ENCODE measurements around the gene PPP4R4.
"Not testable (repeated sequence)": the region's sequence is repeated elsewhere in the genome, so short reads cannot be mapped to it uniquely, and the experiment has no call there.

The PPP4R4 gene

DNA sequence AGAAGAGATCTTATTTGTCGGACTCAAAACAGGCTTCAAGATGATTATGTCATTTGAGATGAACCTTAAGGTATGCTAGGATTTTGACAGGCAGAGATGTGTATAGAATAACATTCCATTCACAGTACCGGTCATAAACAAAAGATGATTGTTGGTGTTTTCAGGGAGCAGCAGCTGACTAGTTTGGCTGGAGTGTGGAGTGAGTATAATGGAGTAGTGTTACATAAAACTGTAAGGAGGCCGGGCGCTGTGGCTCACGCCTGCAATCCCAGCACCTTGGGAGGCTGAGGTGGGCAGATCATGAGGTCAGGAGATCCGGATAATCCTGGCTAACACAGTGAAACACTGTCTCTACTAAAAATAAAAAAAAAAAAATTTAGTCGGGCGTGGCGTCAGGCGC is 95.0 kb downstream of the PPP4R4 start:
- DNase-seq (ENCODE audit: low read depth, low spot score): no peak

DNA sequence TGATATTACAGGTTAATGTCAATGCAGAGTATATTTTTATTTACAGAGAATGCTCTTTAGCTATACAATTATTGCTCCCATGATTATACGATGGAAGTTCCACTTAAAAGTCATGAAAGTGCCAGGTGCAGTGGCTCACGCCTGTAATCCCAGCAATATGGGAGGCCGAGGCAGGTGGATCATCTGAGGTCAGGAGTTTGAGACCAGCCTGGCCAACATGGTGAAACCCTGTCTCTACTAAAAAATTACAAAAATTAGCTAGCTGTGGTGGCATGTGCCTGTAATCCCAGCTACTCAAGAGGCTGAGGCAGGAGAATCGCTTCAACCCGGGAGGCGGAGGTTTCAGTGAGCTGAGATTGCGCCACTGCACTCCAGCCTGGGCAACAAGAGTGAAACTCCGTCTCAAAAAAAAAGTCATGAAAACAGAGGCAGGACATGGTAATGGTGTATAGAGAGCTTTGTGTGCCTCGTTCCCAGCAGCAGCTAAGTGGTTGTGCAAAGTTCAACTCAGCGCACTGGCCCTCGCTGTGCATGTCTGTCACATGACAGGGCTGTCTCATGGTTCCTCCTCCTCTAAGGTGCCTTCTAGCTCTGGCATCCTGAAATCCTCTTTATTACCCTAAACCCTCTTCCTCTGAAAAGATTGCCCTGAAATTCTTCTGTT is 102.9 kb downstream of the PPP4R4 start:
- not testable (repeated sequence) for DNase-seq (ENCODE audit: low read depth, low spot score)

DNA sequence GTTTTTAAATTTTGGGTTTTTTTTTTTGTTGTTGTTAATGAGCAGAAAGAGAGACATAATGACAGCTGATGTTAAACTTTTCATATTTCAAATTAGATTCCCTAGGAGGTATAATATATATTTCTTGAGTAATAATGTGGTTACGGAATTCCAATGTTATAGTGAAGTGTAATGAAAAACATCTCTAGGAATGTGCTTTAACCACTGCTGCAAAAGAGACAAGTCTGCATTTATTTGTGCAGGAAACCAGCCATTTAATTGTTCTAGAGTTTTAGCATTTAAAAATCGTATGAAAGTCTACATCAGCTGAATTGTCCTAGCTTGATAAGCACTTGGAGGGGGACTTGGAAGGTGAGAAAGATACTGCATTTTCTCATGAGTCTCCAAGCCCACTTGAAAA is 104.6 kb downstream of the PPP4R4 start:
- DNase-seq (ENCODE audit: low read depth, low spot score): no peak

DNA sequence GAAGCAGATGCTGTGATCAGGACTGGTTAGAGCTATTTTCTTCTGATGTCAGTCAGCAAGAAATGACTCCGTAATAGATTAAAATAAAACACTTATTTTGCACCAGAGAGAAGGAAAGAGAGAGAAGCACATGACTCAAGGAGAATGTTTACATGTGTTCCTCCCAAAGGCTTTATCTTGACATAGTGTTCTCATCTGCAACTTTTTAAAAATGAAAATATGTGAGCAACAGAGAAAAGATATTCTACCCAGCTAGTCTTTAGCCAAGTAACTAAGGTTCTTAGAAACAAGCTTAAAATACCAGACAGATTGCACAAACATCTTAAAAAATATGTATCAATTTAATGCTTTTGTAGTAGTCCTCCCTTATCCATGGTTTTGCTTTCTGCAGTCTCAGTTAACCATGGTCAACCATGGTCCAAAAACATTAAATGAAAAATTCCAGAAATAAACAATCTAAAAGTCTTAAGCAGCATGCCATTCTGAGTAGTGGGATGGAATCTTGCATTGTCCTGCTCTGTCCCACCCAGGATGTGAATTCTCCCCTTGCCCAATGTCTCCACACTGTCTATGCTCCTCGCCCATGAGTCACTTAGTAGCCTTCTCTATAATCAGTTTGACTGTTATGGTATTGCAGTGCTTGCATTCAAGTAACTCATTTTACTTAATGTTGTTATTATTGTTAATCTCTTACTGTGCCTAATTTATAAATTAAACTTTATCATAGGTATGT is 109.0 kb downstream of the PPP4R4 start:
- no peak for DNase-seq (ENCODE audit: low read depth, low spot score)

DNA sequence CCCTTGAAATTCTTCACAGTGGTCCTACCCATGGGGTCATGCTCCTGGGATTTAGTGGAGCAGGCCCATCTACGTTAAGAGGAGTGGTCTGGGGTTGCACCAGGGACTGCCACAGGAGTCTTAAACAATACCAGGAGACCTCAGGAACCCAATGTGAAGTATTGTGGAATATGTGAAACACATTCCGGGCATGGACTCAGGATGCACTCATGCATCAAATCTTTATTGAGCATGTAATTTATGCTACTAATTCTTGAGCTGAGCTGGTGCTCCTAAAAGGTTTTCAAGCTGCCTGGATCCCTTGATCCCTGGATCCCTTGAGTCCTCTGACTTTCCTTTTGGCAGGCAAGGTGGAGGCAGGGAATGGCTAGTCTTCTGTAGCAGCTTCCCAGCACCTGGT is 110.1 kb downstream of the PPP4R4 start:
- DNase-seq (ENCODE audit: low read depth, low spot score): no peak

DNA sequence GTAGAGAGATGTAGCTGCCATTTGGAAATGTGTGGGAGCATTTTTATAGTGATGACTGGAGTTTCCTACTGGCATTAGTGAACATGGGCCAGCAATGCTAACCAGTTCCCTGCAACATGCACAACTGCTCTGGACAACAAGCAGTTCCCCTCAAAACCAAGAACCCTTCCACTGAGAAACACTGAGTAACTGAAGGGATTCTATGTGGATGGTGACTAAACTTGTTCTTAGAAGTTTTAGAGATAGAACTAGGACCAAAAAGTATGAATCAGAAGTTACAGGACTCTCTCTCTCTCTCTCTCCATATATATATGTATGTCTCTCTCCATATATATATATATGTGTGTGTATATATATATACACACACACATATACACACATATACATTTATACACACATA is 111.0 kb downstream of the PPP4R4 start:
- no peak for DNase-seq (ENCODE audit: low read depth, low spot score)

DNA sequence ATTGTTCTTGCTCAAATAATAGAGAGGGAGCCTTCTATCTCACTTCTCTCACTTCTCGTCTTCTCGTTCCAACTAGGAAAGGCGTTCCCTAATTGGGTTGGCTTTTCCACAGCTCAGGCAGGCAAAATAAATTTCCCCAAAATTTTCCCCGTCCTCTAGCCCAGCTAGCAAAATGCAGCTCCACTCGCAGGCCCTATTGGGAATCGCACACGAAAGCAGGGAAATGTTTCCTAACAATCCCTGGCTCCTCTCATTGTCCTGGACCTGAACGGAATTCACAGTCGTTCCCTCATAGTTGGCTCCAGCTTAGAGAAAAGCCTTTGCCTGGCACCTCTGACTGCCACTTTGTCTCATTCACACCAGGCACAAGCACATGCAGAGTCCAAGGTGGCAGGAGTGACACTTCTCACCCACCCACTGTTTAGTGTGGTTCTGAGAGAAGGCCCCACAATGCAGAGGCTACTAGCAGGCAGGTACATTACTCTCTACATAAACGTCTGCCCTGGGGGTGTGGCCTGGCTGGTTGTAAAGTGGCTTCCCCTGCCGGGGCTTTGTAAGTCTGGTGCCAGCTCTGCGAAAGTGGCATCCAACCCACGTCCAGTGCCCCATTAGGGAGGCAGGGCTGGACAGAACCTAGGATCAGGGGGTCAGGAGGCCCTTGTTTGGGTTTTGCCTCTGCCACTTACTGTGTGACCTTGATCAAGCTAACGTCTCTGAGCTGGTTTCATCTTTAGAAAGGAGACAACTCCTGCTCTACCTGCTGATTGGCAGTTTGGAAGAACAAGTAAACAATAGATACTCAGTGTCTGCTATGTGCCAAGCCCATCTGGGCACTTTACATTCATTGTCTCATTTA is 114.7 kb downstream of the PPP4R4 start:
- no peak for DNase-seq (ENCODE audit: low read depth, low spot score)

DNA sequence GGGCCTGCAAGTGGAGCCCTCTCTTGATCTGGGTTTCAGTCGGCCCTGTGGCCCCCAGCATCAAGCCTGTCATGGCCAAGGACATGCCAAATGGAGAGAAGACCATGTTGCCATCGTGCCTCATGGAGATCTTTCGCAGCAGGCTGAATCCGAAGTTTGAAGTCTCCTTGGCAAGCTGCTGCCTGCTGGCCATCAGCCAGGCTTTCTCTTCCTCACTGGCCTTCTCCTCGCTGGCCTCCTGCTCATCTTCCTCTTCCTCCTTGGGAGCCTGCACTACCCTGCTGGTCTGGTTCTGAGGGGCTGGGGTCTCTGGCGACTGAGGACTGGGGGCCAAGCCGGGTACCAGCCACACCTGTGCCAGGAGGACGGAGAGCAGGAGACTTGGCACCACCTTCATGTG is 116.1 kb downstream of the PPP4R4 start:
- DNase-seq (ENCODE audit: low read depth, low spot score): no peak

DNA sequence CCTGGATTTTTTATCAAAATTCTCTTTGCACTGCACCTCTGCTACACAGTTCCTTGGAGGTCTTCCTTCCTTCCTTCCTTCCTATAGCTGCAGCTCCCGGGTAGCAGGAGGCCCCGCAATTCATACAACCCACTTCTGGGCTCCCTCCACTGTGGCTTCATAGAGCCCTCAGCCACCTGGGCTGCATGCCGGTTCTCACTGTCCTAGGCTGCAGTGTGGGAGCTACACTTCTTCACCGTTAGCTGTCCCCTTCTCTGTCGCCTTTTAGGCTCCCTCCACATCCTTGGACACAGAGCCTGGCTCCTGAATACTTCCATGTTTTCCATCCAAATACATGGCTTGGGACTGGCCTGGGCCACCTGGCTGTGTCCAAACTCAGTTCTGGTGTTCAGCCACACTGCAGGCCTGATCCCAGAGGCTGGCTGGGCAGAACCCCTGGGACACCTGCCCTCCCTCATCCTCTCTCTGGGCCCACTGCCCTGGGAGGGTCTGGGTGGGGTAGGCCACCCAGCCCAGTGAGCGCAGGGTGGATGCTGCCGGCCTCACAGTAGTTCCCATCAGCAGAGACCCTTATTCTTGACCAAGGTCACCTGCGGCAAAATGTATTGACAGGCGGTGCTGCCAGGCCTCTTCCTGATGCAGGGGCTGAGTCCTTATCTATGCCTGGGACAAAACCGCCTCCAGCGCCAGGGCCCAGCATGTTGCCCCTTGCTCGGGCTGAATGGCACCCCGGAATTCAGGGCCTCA is 117.2 kb downstream of the PPP4R4 start:
- DNase-seq (ENCODE audit: low read depth, low spot score): no peak

DNA sequence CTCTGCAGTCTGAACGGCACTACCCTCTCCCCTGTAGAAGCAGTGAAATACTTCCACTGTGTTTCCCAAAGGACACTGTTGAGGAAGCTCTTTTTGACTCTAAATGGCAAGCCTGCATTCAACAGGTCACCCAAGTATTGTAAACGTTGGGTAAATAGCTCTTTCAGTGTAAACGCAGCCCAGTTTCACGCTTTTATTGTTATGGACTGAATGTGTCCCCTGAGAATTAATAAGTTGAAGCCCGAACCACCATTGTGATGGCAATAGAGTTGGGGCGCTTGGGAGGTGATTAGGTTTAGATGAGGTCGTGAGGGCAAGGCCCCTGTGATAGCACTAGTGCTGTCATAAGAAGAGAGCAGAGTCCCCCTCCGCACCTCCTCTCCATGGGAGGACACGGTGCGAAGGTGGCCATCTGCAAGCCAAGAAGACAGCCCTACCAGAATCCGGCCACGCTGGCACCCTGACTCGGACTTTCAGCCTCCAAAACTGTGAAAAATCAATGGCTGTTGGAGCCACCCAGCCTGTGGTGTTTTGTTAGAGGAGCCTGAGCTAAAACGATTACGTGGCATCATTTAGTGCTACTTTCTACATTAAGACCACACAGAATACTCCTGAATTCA is 117.9 kb downstream of the PPP4R4 start:
- DNase-seq (ENCODE audit: low read depth, low spot score): no peak

DNA sequence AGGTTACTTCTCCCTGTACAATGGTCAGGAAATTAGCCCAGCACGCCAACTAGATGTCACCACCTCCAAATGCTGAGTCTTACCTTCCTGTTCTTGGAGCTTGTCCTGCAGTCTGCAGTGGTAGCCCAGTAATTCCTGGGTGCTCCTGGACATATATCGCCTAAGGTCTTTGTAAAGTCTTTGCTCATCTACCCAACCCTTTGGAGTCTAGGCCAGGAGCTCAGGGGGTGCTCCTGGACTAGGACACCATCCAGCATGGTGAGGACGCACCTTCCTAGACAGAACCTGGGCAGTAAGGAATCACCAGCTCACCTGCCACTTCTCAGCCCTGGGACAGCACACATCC is 118.4 kb downstream of the PPP4R4 start:
- no peak for DNase-seq (ENCODE audit: low read depth, low spot score)

DNA sequence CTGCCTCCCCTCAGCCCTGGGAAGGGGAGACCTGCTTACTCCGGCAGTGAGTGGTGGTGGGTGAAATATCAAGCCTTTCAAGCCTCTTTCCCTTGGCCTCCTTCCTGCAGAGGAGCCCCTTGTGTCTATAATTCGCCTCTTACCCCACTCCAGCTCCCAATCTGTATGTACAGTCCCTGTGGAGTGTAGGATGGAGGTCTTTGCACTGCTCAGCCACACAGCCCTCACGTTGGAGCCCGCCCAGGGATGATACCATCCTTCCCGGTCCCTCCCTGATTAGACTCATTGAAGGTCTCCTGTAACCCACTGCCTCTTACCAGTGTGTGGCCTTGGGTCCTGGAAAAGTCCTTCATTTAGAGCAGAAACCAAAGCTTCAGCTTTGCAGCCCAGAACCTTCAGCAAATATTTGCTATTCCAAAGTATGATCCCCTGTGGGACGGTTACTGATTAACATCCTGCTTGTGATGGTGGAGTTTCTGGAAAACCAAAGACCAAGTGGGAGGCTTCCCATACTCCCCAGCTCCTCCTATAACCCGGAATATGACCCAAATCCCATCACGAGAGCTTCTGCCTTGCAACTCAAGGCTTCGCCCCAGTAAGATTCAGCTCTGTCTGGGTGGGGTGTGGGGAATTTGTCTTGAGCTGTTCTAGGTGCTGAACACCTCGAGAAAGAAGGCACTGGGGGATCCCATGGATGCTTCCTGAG is 118.9 kb downstream of the PPP4R4 start, which contains the start of gene SERPINA10:
SERPINA10 (minus strand) TSS at position 397 of the 706 bp plus-strand sequence. CDS start 2,675 bp downstream, outside the sequence.
- DNase-seq (ENCODE audit: low read depth, low spot score): no peak

DNA sequence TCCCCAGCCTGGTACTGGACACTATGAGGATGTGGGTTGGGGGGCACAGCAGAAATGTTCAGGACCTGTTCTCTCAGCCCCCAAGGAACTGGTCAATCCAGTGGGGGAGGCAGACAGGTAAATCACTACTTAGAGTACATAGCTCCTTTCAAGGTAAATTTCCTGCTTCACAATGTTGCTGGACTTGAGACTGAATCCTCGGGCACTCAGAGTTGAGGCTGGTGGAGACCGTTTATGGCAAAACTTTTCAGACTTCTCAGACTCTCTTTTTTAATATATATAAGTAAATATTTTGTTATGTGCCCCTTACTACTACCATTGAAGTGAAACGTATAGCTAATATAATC is 119.4 kb downstream of the PPP4R4 start:
- DNase-seq (ENCODE audit: low read depth, low spot score): no peak

DNA sequence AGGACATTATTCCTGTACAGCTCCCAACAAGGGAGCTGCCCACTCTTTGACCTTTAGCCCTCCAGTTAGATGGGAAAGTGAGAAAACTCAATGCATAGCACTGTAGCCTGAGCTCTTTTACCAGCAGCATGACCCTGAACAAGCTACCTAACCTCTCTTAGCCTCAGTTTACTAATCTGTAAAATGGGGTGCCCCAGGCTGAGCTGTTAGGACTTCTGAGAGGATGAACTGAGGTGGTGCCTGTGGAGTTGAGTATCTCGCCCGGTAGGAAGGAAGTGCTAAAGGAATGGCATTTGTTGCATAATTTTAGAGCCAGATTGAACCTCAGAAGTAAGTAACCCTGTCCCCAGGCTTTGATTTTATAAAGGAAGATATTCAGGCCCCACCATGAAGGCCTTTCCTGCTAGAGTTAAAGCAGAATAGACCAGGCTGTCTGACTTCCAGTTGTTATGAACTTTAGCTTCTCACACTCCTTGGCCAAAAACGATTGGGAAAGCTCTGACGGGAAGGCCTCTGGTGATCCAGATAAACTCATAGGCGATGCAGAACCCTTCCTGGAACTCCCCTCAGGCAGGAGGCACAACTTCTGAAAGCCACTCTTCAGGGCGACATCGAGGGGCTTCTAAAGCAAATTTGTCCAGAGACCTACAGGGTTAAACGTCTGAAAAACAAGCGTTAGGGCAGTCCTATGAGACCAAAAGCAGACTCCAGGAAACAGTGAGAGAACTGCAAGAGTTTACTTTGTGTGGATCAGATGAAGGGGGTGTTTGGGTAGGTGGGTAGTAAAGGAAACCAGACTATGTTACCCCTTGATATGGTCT is 121.4 kb downstream of the PPP4R4 start:
- no peak for DNase-seq (ENCODE audit: low read depth, low spot score)

DNA sequence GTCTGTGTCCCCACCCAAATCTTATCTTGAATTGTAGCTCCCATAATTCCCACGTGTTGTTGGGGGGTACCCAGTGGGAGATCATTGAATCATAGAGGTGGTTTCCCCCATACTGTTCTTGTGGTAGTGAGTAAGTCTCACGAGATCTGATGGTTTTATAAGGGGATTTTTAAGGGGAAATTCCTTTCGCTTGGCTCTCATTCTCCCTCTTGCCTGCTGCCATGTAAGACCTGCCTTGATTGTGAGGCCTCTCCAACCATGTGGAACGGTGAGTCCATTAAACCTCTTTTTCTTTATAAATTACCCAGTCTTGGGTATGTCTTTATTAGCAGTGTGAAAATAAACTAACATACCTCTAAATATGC is 122.0 kb downstream of the PPP4R4 start:
- not testable (repeated sequence) for DNase-seq (ENCODE audit: low read depth, low spot score)

DNA sequence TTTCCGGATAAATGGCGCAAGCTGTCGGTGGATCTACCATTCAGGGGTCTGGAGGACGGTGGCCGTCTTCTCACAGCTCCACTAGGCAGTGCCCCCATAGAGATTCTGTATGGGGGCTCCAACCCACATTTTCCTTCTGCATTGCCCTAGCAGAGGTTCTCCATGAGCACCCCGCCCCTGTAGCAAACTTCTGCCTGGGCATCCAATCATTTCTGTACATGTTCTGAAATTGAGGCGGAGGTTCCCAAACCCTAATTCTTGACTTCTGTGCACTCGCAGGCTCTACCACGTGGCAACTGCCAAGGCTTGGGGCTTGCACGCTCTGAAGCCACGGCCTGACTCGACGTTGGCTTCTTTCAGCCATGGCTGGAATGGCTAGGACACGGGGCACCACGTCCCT is 124.0 kb downstream of the PPP4R4 start:
- DNase-seq (ENCODE audit: low read depth, low spot score): no peak

DNA sequence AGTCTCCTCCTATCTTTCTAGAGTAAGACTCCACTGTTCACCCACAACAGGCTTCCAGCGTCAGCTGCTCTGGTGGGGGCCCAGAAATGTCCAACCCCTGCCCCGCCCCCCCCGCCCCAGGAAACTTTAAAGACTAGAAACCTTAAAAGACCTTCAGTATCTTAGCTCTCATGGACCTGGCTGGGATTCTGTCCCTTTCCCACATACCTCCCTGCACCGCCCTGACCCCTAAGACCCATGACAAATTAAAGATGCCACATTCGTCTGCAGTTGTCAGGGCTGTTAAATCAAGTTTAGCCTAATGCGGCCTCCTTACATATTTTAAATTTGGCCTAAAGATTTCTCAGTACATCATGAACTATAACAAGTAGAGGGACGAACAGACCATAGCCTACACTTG is 129.0 kb downstream of the PPP4R4 start:
- DNase-seq (ENCODE audit: low read depth, low spot score): no peak

DNA sequence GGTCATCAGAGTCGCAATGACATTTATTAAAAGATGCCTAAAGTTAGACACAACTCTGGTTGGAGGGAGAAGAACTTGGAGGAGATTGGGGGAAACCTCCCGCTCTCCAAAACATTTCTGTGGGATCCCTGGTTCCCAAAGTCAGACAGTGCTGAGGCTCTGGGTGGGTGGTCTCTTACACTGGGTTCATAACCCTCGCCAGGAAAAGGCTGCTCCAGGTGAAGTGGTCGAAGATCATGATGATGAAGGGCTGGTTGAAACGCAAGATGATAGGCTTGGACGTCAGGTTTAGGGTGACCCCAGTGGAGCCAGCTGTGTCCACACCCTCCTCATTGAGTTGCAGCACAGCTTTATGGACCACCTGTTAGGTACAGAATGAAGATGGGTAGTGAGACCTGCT is 130.1 kb downstream of the PPP4R4 start:
- DNase-seq (ENCODE audit: low read depth, low spot score): no peak

DNA sequence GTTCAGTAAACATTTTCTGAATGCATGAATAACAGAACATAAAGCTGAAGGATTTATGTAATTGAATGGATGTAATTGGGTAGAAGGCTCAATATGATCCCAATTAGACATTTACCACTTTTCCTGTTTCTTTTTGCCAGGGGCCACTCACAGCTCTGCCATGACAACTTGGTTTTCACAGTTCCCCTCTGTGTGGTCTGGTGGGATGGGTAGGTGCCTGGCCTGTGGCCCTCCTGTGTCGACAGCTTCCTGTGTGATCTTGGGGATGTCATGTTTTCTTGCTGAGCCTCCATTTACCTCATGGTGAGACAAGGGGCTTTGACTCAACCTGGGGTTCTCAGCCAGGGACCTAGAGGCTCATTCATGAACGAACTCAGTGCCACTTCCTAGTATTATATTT is 131.5 kb downstream of the PPP4R4 start:
- no peak for DNase-seq (ENCODE audit: low read depth, low spot score)
